Endothelial cell of umbilical vein (primary cell): Measurements from ENCODE around the gene TMEM87A. TPM values are rescaled to one million over a fixed set of nuclear protein-coding genes. Genes with fewer than 3 reads are reported as not detected.

Experiments used
- BruUV-seq: library from RNA; stranded (reverse); fragments of 400-500 nt; replicated peaks from 2 replicates; lab custom pipeline; 2021; lab: Mats Ljungman, UMichigan
- CTCF ChIA-PET: fragments of 300-600, 350-600 bp; sonication (Branson Sonifier 250); formaldehyde crosslinking; loops from one replicate; lab custom pipeline; 2021; ENCODE audit warnings: antibody characterized with exemption, inconsistent platforms; lab: Charles Lee
- POLR2A ChIA-PET: fragments of 300-600, 350-600 bp; sonication (Branson Sonifier 250); formaldehyde crosslinking; loops from one replicate; lab custom pipeline; 2021; ENCODE audit warnings: antibody characterized with exemption, inconsistent platforms; lab: Charles Lee
- DNase-seq: peaks from one replicate; pipeline ENCODE4 v3.0.0-alpha.2; 2011; ENCODE audit warnings: low read depth, low spot score
- FAIRE-seq: peaks from 2 replicates; lab custom pipeline; 2011; peaks lifted over from hg19 to GRCh38; lab: Jason Lieb, UNC
- H2AFZ ChIP-seq: 2 replicates; pipeline ENCODE4 v1.6.0; 2012; ENCODE audit warnings: low read depth, low read length, control low read depth, inconsistent platforms
- H3K27ac ChIP-seq: 2 replicates; pipeline ENCODE4 v1.5.1; 2011; ENCODE audit warnings: low read depth, mild to moderate bottlenecking, control low read depth, low read length, moderate library complexity; ENCODE audit not compliant: insufficient read depth
- H3K27me3 ChIP-seq, 2 experiments: 2 replicates each; pipeline versions ENCODE4 v1.6.0 to v1.6.1; 2011; ENCODE audit warnings: low read length in 2 of 2, mixed read lengths in 1 of 2; ENCODE audit not compliant: control insufficient read depth in 2 of 2, insufficient read depth in 2 of 2
- H3K36me3 ChIP-seq, 2 experiments: 2 replicates in 1 of 2; 3 replicates in 1 of 2; pipeline ENCODE4 v1.5.1; 2011; ENCODE audit warnings: low read length in 2 of 2, mild to moderate bottlenecking in 1 of 2, moderate library complexity in 1 of 2; ENCODE audit not compliant: control insufficient read depth in 2 of 2, insufficient read depth in 2 of 2; ENCODE audit errors: extremely low read depth in 1 of 2
- H3K4me1 ChIP-seq: 3 replicates; pipeline ENCODE4 v1.5.1; 2011; ENCODE audit warnings: mild to moderate bottlenecking, low read length; ENCODE audit not compliant: control insufficient read depth, insufficient read depth; ENCODE audit errors: extremely low read depth
- H3K4me2 ChIP-seq: 2 replicates; pipeline ENCODE4 v1.6.1; 2011; ENCODE audit warnings: low read length, control low read depth, mixed read lengths; ENCODE audit not compliant: insufficient read depth
- H3K4me3 ChIP-seq, 3 experiments: fragments of 200-600 bp in 1 of 3; sonication (generic), shearing (Covaris generic) in 1 of 3; replicated peaks in 1 of 3; 2 replicates each; pipeline ENCODE4 v1.5.1; 2011 to 2016; ENCODE audit warnings: control low read depth in 3 of 3, low read length in 3 of 3, mild to moderate bottlenecking in 2 of 3, inconsistent platforms in 1 of 3, low read depth in 1 of 3, moderate library complexity in 1 of 3; ENCODE audit not compliant: insufficient read depth in 1 of 3
- H3K79me2 ChIP-seq: 2 replicates; pipeline ENCODE4 v1.6.0; 2012; ENCODE audit warnings: low read length, inconsistent platforms; ENCODE audit not compliant: control insufficient read depth, insufficient read depth
- H3K9ac ChIP-seq: replicated peaks from 2 replicates; pipeline ENCODE3; 2011; ENCODE audit warnings: low read length, control low read depth; ENCODE audit not compliant: insufficient read depth; ENCODE audit errors: extremely low read depth
- H3K9me1 ChIP-seq: replicated peaks from 3 replicates; pipeline ENCODE4 v1.6.0; 2011; ENCODE audit warnings: mild to moderate bottlenecking, low read length; ENCODE audit not compliant: control insufficient read depth, insufficient read depth; ENCODE audit errors: extremely low read depth
- H3K9me3 ChIP-seq: replicated peaks from 2 replicates; pipeline ENCODE4 v1.5.1; 2012; ENCODE audit warnings: low read length, inconsistent platforms; ENCODE audit not compliant: control insufficient read depth, insufficient read depth
- H4K20me1 ChIP-seq: replicated peaks from 2 replicates; pipeline ENCODE3; 2011; ENCODE audit warnings: mild to moderate bottlenecking, low read length; ENCODE audit not compliant: control insufficient read depth, insufficient read depth; ENCODE audit errors: extremely low read depth
- EZH2 ChIP-seq: IDR thresholded peaks from 2 replicates; pipeline ENCODE4 v1.6.1; 2012; ENCODE audit warnings: borderline replicate concordance, low read depth, mild to moderate bottlenecking, moderate library complexity, low read length, inconsistent platforms; ENCODE audit not compliant: severe bottlenecking
- FOS ChIP-seq: IDR thresholded peaks from 2 replicates; pipeline ENCODE4 v1.6.1; 2011; ENCODE audit warnings: mild to moderate bottlenecking, low read length, moderate library complexity, borderline replicate concordance; ENCODE audit not compliant: insufficient read depth
- GATA2 ChIP-seq: IDR thresholded peaks from 2 replicates; pipeline ENCODE4 v1.7.0; 2011; ENCODE audit warnings: low read depth, mild to moderate bottlenecking, moderate library complexity, mixed read lengths, low read length; ENCODE audit not compliant: insufficient read length, insufficient read depth
- JUN ChIP-seq: IDR thresholded peaks from 2 replicates; pipeline ENCODE4 v1.6.1; 2011; ENCODE audit warnings: borderline replicate concordance, low read depth; ENCODE audit not compliant: insufficient read length, insufficient read depth
- MAX ChIP-seq: IDR thresholded peaks from 2 replicates; pipeline ENCODE4 v1.6.1; 2011; ENCODE audit not compliant: insufficient read depth, insufficient read length
- MYC ChIP-seq: IDR thresholded peaks from one replicate; pipeline ENCODE4 v1.6.1; 2011; ENCODE audit warnings: mild to moderate bottlenecking, low read depth, low read length
- POLR2A ChIP-seq: IDR thresholded peaks from 2 replicates; pipeline ENCODE4 v1.6.1; 2012; ENCODE audit warnings: low read depth, mild to moderate bottlenecking, control low read depth, low read length
- POLR2AphosphoS5 ChIP-seq: IDR thresholded peaks from 2 replicates; pipeline ENCODE4 v1.6.1; 2012; ENCODE audit warnings: low read depth, mild to moderate bottlenecking, control low read depth, low read length, moderate library complexity; ENCODE audit not compliant: insufficient read depth
- dilution Hi-C: fragments of 300-500 bp; cut with MboI; formaldehyde crosslinking; loops from one replicate; pipeline ENCODE4 v1.15.0; 2019; ENCODE audit warnings: low sequenced_read_pairs; ENCODE audit not compliant: extremely low pct_ligation_motif_present
- intact Hi-C: fragments of 100-400 bp; cut with micrococcal nuclease; formaldehyde crosslinking; loops from one replicate; pipeline ENCODE4 v1.10.0; 2022
- polyA plus RNA-seq, 4 experiments: library from polyadenylated mRNA; depleted of rRNA in 3 of 4; stranded (reverse) in 3 of 4; unstranded in 1 of 4; fragments of >200 nt; gene quantifications; 2 replicates each; pipeline versions ENCODE4 v1.2.1 to v1.2.3, GENCODE V29; 2011 to 2012; ENCODE audit warnings: missing spikeins in 1 of 4
- total RNA-seq: library from RNA; stranded (reverse); gene quantifications from 2 replicates; pipeline ENCODE4 v1.2.3, GENCODE V29; 2021
- TF ChIP-seq, protein P1 (sequence below), 2 donors: IDR thresholded peaks; 1 replicate in 1 of 2; 2 replicates in 1 of 2; pipeline ENCODE4 v1.5.1; 2011; ENCODE audit warnings: low read length in 2 of 2, mild to moderate bottlenecking in 2 of 2, moderate library complexity in 2 of 2, control low read depth in 1 of 2, inconsistent platforms in 1 of 2, low read depth in 1 of 2; ENCODE audit not compliant: insufficient read depth in 1 of 2; ENCODE audit errors: extremely low read depth in 1 of 2

Gene TMEM87A
- total and polyA plus RNA-seq, 2 donors (not counting 3 experiments of a cell fraction or from before 2014, with no cell fraction given) = 22.3 to 41.1 TPM

GRCh38 chr15:42282344-42282743 is 9.1 kb upstream of the TMEM87A start:
- H3K4me3 ChIP-seq = no peak overlapping the region
- no peaks in the 10 kb centered on the region for H3K79me2 ChIP-seq
- no peak overlapping the region for H3K27ac ChIP-seq
- ChIA-PET POLR2A (no interaction called here), CTCF (interaction anchor here (0.7 to 1.2 kb wide), 2 partner anchors 47 to 103 kb away, joined by 3 to 4 read pairs; no protein-coding TSS in a partner anchor)
- BruUV-seq = no TSS peak
- H2AFZ ChIP-seq = no peak overlapping the region
- H3K9ac ChIP-seq = no peak overlapping the region
- TF ChIP-seq JUN (no peak), POLR2A (no peak), GATA2 (no peak), FOS (no peak), MYC (no peak), POLR2AphosphoS5 (no peak), EZH2 (no peak), MAX (no peak)
- TF ChIP-seq, protein P1, sequence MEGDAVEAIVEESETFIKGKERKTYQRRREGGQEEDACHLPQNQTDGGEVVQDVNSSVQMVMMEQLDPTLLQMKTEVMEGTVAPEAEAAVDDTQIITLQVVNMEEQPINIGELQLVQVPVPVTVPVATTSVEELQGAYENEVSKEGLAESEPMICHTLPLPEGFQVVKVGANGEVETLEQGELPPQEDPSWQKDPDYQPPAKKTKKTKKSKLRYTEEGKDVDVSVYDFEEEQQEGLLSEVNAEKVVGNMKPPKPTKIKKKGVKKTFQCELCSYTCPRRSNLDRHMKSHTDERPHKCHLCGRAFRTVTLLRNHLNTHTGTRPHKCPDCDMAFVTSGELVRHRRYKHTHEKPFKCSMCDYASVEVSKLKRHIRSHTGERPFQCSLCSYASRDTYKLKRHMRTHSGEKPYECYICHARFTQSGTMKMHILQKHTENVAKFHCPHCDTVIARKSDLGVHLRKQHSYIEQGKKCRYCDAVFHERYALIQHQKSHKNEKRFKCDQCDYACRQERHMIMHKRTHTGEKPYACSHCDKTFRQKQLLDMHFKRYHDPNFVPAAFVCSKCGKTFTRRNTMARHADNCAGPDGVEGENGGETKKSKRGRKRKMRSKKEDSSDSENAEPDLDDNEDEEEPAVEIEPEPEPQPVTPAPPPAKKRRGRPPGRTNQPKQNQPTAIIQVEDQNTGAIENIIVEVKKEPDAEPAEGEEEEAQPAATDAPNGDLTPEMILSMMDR (IDR thresholded peaks at IDR 0.05; ENCODE audit: extremely low read depth in 1 of 2, insufficient read depth in 1 of 2, low read depth in 1 of 2, low read length in 2 of 2) = no peak
- FAIRE-seq (no peak), DNase-seq (no peak)
- H3K9me1 ChIP-seq = no peaks in the 10 kb centered on the region
- H4K20me1 ChIP-seq = no peaks in the 10 kb centered on the region
- no peaks in the 10 kb centered on the region for H3K9me3 ChIP-seq
- no peaks in the 10 kb centered on the region for H3K27me3 ChIP-seq
- intact Hi-C loops (no loop called here), dilution Hi-C loops (no loop called here)
- H3K4me1 ChIP-seq = no peaks in the 10 kb centered on the region
- no peak overlapping the region for H3K4me2 ChIP-seq
- H3K36me3 ChIP-seq = no peaks in the 10 kb centered on the region
